Liver (tissue), 3 donors: ENCODE data around the gene HS1BP3.

Source experiments
- GABPA ChIP-seq, 2 donors: IDR thresholded peaks in 1 of 2; conservative IDR thresholded peaks in 1 of 2; 2 replicates each; pipeline ENCODE4 v1.6.1; 2016; ENCODE audit warnings: antibody characterized with exemption in 2 of 2, mild to moderate bottlenecking in 1 of 2, moderate library complexity in 1 of 2
- RAD21 ChIP-seq, 2 donors: IDR thresholded peaks; 2 replicates each; pipeline ENCODE4 v1.6.1; 2016; ENCODE audit warnings: antibody characterized with exemption in 2 of 2, mild to moderate bottlenecking in 2 of 2
- TAF1 ChIP-seq: conservative IDR thresholded peaks from 2 replicates; pipeline ENCODE4 v1.6.1; 2016; ENCODE audit warnings: antibody characterized with exemption, mild to moderate bottlenecking
- YY1 ChIP-seq: IDR thresholded peaks from 2 replicates; pipeline ENCODE4 v1.6.1; 2016; ENCODE audit warnings: antibody characterized with exemption, mild to moderate bottlenecking
- TF ChIP-seq, protein P1 (sequence below): fragments of 150-350 bp; IDR thresholded peaks from 2 replicates; pipeline ENCODE4 v1.5.1; 2017; ENCODE audit warnings: improper control_type of control experiment, low read depth, low read length; ENCODE audit not compliant: missing input control
- donor health status: healthy.
- donor health status: healthy.

- TF ChIP-seq, protein P1, sequence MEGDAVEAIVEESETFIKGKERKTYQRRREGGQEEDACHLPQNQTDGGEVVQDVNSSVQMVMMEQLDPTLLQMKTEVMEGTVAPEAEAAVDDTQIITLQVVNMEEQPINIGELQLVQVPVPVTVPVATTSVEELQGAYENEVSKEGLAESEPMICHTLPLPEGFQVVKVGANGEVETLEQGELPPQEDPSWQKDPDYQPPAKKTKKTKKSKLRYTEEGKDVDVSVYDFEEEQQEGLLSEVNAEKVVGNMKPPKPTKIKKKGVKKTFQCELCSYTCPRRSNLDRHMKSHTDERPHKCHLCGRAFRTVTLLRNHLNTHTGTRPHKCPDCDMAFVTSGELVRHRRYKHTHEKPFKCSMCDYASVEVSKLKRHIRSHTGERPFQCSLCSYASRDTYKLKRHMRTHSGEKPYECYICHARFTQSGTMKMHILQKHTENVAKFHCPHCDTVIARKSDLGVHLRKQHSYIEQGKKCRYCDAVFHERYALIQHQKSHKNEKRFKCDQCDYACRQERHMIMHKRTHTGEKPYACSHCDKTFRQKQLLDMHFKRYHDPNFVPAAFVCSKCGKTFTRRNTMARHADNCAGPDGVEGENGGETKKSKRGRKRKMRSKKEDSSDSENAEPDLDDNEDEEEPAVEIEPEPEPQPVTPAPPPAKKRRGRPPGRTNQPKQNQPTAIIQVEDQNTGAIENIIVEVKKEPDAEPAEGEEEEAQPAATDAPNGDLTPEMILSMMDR = no peak
- TF ChIP-seq YY1 (no peak), GABPA (IDR thresholded peaks at IDR 0.05 in 1 of 2, conservative IDR thresholded peaks at IDR 0.05 in 1 of 2) (no peak), RAD21 (IDR thresholded peaks at IDR 0.05) (no peak), TAF1 (no peak)
These were observed 23.1 kb downstream of the HS1BP3 start for GRCh38 chr2:20627712-20628380.
